WTC11 (cell line): ENCODE data around the gene SYT13. TPM values are rescaled to one million over a fixed set of nuclear protein-coding genes. Genes with fewer than 3 reads are reported as not detected.

Experiments
- ATAC-seq: fragments of 200-7000 bp; cut with Tn5 transposase; 2 replicates; pipeline ENCODE4 v1.10.0; 2021; ENCODE audit warnings: mild to moderate bottlenecking, moderate library complexity
- CTCF ChIA-PET: fragments of 300-600 bp; sonication (Branson Sonifier 250); formaldehyde crosslinking; loops from one replicate; lab custom pipeline; 2021; ENCODE audit warnings: antibody characterized with exemption; lab: Charles Lee
- POLR2A ChIA-PET: fragments of 350-600 bp; sonication (Branson Sonifier 250); formaldehyde crosslinking; loops from one replicate; lab custom pipeline; 2021; ENCODE audit warnings: antibody characterized with exemption; lab: Charles Lee
- DNase-seq: peaks from one replicate; pipeline ENCODE4 v3.0.0; 2021; ENCODE audit warnings: low spot score
- H3K27ac Mint-ChIP-seq: 2 replicates; pipeline ENCODE4 v1.8.0; 2021; ENCODE audit warnings: mixed read lengths
- H3K27me3 Mint-ChIP-seq: 2 replicates; pipeline ENCODE4 v1.8.0; 2021; ENCODE audit warnings: low read depth, mild to moderate bottlenecking, moderate library complexity, mixed read lengths
- H3K36me3 Mint-ChIP-seq: 2 replicates; pipeline ENCODE4 v1.8.0; 2021; ENCODE audit warnings: mixed read lengths
- H3K4me1 Mint-ChIP-seq: 2 replicates; pipeline ENCODE4 v1.8.0; 2022; ENCODE audit warnings: mixed read lengths
- H3K4me3 Mint-ChIP-seq: 2 replicates; pipeline ENCODE4 v1.8.0; 2021; ENCODE audit warnings: mild to moderate bottlenecking, moderate library complexity, mixed read lengths
- H3K9me3 Mint-ChIP-seq: 2 replicates; pipeline ENCODE4 v1.8.0; 2021; ENCODE audit warnings: mixed read lengths
- ATF1 ChIP-seq: sonication (generic); formaldehyde crosslinking; IDR thresholded peaks from 2 replicates; pipeline ENCODE4 v1.8.1; 2023; ENCODE audit warnings: mild to moderate bottlenecking, moderate library complexity, missing genetic modification reagents
- CDX4 ChIP-seq: fragments of 250-450 bp; sonication (Bioruptor Pico); IDR thresholded peaks from 2 replicates; pipeline ENCODE4 v1.9.0; 2021; ENCODE audit warnings: moderate library complexity, mild to moderate bottlenecking, inconsistent platforms, borderline replicate concordance
- E2F1 ChIP-seq: sonication (generic); formaldehyde crosslinking; IDR thresholded peaks from 2 replicates; pipeline ENCODE4 v1.8.0; 2022; ENCODE audit warnings: mild to moderate bottlenecking, missing genetic modification reagents
- E2F5 ChIP-seq: sonication (generic); formaldehyde crosslinking; IDR thresholded peaks from 2 replicates; pipeline ENCODE4 v1.8.1; 2022; ENCODE audit warnings: mild to moderate bottlenecking, moderate library complexity, missing genetic modification reagents
- ESRRA ChIP-seq: sonication (generic); formaldehyde crosslinking; IDR thresholded peaks from 2 replicates; pipeline ENCODE4 v1.8.1; 2022; ENCODE audit warnings: mild to moderate bottlenecking, missing genetic modification reagents, borderline replicate concordance
- ETV6 ChIP-seq: sonication (generic); formaldehyde crosslinking; IDR thresholded peaks from 2 replicates; pipeline ENCODE4 v1.8.1; 2022; ENCODE audit warnings: mild to moderate bottlenecking, missing genetic modification reagents
- FOXJ3 ChIP-seq: sonication (generic); formaldehyde crosslinking; IDR thresholded peaks from 2 replicates; pipeline ENCODE4 v1.9.0; 2021; ENCODE audit warnings: missing genetic modification reagents, mild to moderate bottlenecking, borderline replicate concordance
- JAZF1 ChIP-seq: fragments of 250-450 bp; sonication (Bioruptor Pico); IDR thresholded peaks from 2 replicates; pipeline ENCODE4 v1.9.0; 2021; ENCODE audit warnings: moderate library complexity, mild to moderate bottlenecking, inconsistent platforms
- KAT7 ChIP-seq: sonication (generic); formaldehyde crosslinking; IDR thresholded peaks from 2 replicates; pipeline ENCODE4 v1.8.1; 2023; ENCODE audit warnings: missing genetic modification reagents, mild to moderate bottlenecking, borderline replicate concordance
- MLX ChIP-seq: sonication (generic); formaldehyde crosslinking; IDR thresholded peaks from 2 replicates; pipeline ENCODE4 v1.8.1; 2023; ENCODE audit warnings: mild to moderate bottlenecking, missing genetic modification reagents, moderate library complexity
- NFATC4 ChIP-seq: fragments of 250-450 bp; sonication (Bioruptor Pico); IDR thresholded peaks from 2 replicates; pipeline ENCODE4 v1.9.0; 2021; ENCODE audit warnings: mild to moderate bottlenecking
- SMAD3 ChIP-seq: sonication (generic); formaldehyde crosslinking; IDR thresholded peaks from 2 replicates; pipeline ENCODE4 v1.8.0; 2022; ENCODE audit warnings: missing genetic modification reagents, mild to moderate bottlenecking, borderline replicate concordance
- TCF7 ChIP-seq: sonication (generic); formaldehyde crosslinking; IDR thresholded peaks from 2 replicates; pipeline ENCODE4 v1.8.0; 2022; ENCODE audit warnings: mild to moderate bottlenecking, low read depth, missing genetic modification reagents, moderate library complexity
- TEAD4 ChIP-seq: sonication (generic); formaldehyde crosslinking; IDR thresholded peaks from 2 replicates; pipeline ENCODE4 v1.8.0; 2022; ENCODE audit warnings: mild to moderate bottlenecking, missing genetic modification reagents
- ZNF281 ChIP-seq: sonication (generic); formaldehyde crosslinking; IDR thresholded peaks from 2 replicates; pipeline ENCODE4 v1.8.0; 2023; ENCODE audit warnings: mild to moderate bottlenecking, missing genetic modification reagents
- ZNF416 ChIP-seq: fragments of 250-450 bp; sonication (Bioruptor Pico); IDR thresholded peaks from 2 replicates; pipeline ENCODE4 v1.9.0; 2021; ENCODE audit warnings: mild to moderate bottlenecking, inconsistent platforms
- ZNF512 ChIP-seq: sonication (generic); formaldehyde crosslinking; IDR thresholded peaks from 2 replicates; pipeline ENCODE4 v1.8.1; 2022; ENCODE audit warnings: missing genetic modification reagents, borderline replicate concordance
- ZNF671 ChIP-seq: fragments of 250-450 bp; sonication (Bioruptor Pico); IDR thresholded peaks from 2 replicates; pipeline ENCODE4 v1.8.0; 2021; ENCODE audit warnings: mild to moderate bottlenecking
- ZSCAN18 ChIP-seq: fragments of 250-450 bp; sonication (Bioruptor Pico); IDR thresholded peaks from 2 replicates; pipeline ENCODE4 v2.1.2; 2022; ENCODE audit warnings: mild to moderate bottlenecking, moderate library complexity
- total RNA-seq: library from RNA; stranded (reverse); gene quantifications from 3 replicates; pipeline ENCODE4 v1.2.3, GENCODE V29; 2021

Gene SYT13
- total RNA-seq, 1 experiment from 2014 or later = 10.8 TPM

GRCh38 chr11:45215098-45215865, 70.9 kb downstream of the SYT13 start (continued):
- no peak for TF ChIP-seq E2F1
- TF ChIP-seq KAT7 (CRISPR knock-in tag) = no peak
- no peak for TF ChIP-seq E2F5
- no peak for TF ChIP-seq MLX (CRISPR knock-in tag)
- no peak for TF ChIP-seq TEAD4 (CRISPR knock-in tag)
- TF ChIP-seq NFATC4 = no peak
- TF ChIP-seq ATF1 (CRISPR knock-in tag) = no peak
- no peak for TF ChIP-seq FOXJ3 (CRISPR knock-in tag)
- TF ChIP-seq ZNF512 (CRISPR knock-in tag) = no peak
- no peak for TF ChIP-seq SMAD3 (CRISPR knock-in tag)
- TF ChIP-seq ETV6 (CRISPR knock-in tag) = no peak
- no peak for TF ChIP-seq ZNF281 (CRISPR knock-in tag)

GRCh38 chr11:45213717-45214116, 72.4 kb downstream of the SYT13 start:
- Mint-ChIP-seq H3K4me3 (no peak overlapping the region), H3K27ac (no peak overlapping the region), H3K9me3 (no peaks in the 10 kb centered on the region), H3K4me1 (peaks cover 17% of the 10 kb centered on the region), H3K27me3 (no peaks in the 10 kb centered on the region; the same call in 1 of the 2 replicates), H3K36me3 (no peaks in the 10 kb centered on the region)
- DNase-seq = no peak
- CTCF ChIA-PET = interaction anchor here (0.9 to 2.6 kb wide), 8 partner anchors 9 to 126 kb away, joined by 3 to 16 read pairs (median 8); no protein-coding TSS in a partner anchor
- POLR2A ChIA-PET = no interaction called here
- no peak for ATAC-seq
- no peak for TF ChIP-seq CDX4 (CRISPR knock-in tag)
- no peak for TF ChIP-seq KAT7 (CRISPR knock-in tag)
- TF ChIP-seq ZNF671 (CRISPR knock-in tag) = no peak
- TF ChIP-seq ZNF416 = no peak
- TF ChIP-seq ATF1 (CRISPR knock-in tag) = no peak
- no peak for TF ChIP-seq ESRRA (CRISPR knock-in tag)
- no peak for TF ChIP-seq TCF7 (CRISPR knock-in tag)
- no peak for TF ChIP-seq JAZF1 (CRISPR knock-in tag)
- TF ChIP-seq ZNF281 (CRISPR knock-in tag) = no peak
- no peak for TF ChIP-seq E2F5
- TF ChIP-seq ZSCAN18 (CRISPR knock-in tag) = no peak
- TF ChIP-seq TEAD4 (CRISPR knock-in tag) = no peak
